SK-N-MC (cell line): ENCODE results near the gene HLA-A.

Experiments used
- EZH2 ChIP-seq: fragments of 200-600 bp; sonication (generic); IDR thresholded peaks from one replicate; pipeline ENCODE4 v1.6.1; 2017; ENCODE audit warnings: antibody characterized with exemption
- FOXP2 ChIP-seq: optimal IDR thresholded peaks from 2 replicates; pipeline ENCODE3; 2011; ENCODE audit warnings: mild to moderate bottlenecking, moderate library complexity; ENCODE audit not compliant: insufficient read depth; ENCODE audit errors: extremely low read length, control extremely low read depth
- POLR2AphosphoS5 ChIP-seq: IDR thresholded peaks from 2 replicates; pipeline ENCODE4 v1.6.1; 2012; ENCODE audit warnings: mild to moderate bottlenecking, low read depth, low read length, borderline replicate concordance

GRCh38 chr6:29986179-29986781 is 43.9 kb downstream of the HLA-A start:
- TF ChIP-seq POLR2AphosphoS5 (no peak), EZH2 (no peak), FOXP2 (no peak)
